HepG2 (cell line): ENCODE measurements around the gene SEL1L2. TPM values are rescaled to one million over a fixed set of nuclear protein-coding genes. Genes with fewer than 3 reads are reported as not detected.

ENCODE experiments used
- ATAC-seq: fragments of 200-7000 bp; cut with Tn5 transposase; 3 replicates; pipeline ENCODE4 v1.9.1; 2020; ENCODE audit warnings: mild to moderate bottlenecking, moderate library complexity
- BruUV-seq: library from RNA; stranded (reverse); fragments of 400-500 nt; replicated peaks from 2 replicates; lab custom pipeline; 2021; lab: Mats Ljungman, UMichigan
- CTCF ChIA-PET: fragments of 300-600 bp; formaldehyde crosslinking; extraction: SDS; loops from one replicate; lab custom pipeline; 2021; ENCODE audit warnings: low total read pairs, inconsistent platforms, low intra/inter-chr PET ratio; lab: Yijun Ruan, JAX
- POLR2A ChIA-PET: fragments of 350-600 bp; sonication (Branson Sonifier 250); formaldehyde crosslinking; loops from one replicate; lab custom pipeline; 2020; ENCODE audit warnings: antibody characterized with exemption, inconsistent platforms; lab: Yijun Ruan, JAX
- DNase-seq: peaks from one replicate; pipeline ENCODE4 v3.0.0-alpha.2; 2015; ENCODE audit warnings: low spot score
- FAIRE-seq: peaks from 3 replicates; lab custom pipeline; 2011; peaks lifted over from hg19 to GRCh38; lab: Jason Lieb, UNC
- H2AFZ ChIP-seq: one replicate; pipeline ENCODE4 v1.6.1; 2011; ENCODE audit warnings: low read length, inconsistent platforms
- H3K27ac ChIP-seq: fragments of 300-600 bp; 3 replicates; pipeline ENCODE4 v1.8.0; 2011; ENCODE audit warnings: mixed run types, mild to moderate bottlenecking, mixed read lengths, low read length, inconsistent platforms; ENCODE audit not compliant: insufficient read depth; ENCODE audit errors: extremely low read length
- H3K27me3 ChIP-seq, 2 experiments: fragments of 200-600 bp in 1 of 2; 2 replicates in 1 of 2; 3 replicates in 1 of 2; pipeline versions ENCODE4 v1.6.0 to v1.8.0; 2011; ENCODE audit warnings: low read length in 2 of 2, mild to moderate bottlenecking in 2 of 2, moderate library complexity in 2 of 2, inconsistent platforms in 1 of 2; ENCODE audit not compliant: insufficient read depth in 2 of 2, control insufficient read depth in 1 of 2
- H3K36me3 ChIP-seq, 2 experiments: fragments of 200-600 bp in 1 of 2; replicated peaks in 1 of 2; 2 replicates in 1 of 2; 3 replicates in 1 of 2; pipeline versions ENCODE4 v1.5.1 to v1.8.0; 2011; ENCODE audit warnings: low read length in 2 of 2, inconsistent platforms in 1 of 2; ENCODE audit not compliant: insufficient read depth in 2 of 2, control insufficient read depth in 1 of 2
- H3K4me1 ChIP-seq: 2 replicates; pipeline ENCODE4 v1.5.1; 2012; ENCODE audit warnings: low read length, inconsistent platforms; ENCODE audit not compliant: insufficient read depth
- H3K4me2 ChIP-seq: 2 replicates; pipeline ENCODE4 v1.6.0; 2011; ENCODE audit warnings: low read depth, low read length, inconsistent platforms
- H3K4me3 ChIP-seq, 3 experiments: fragments of 200-600 bp in 1 of 3; sonication (generic), shearing (Covaris generic) in 1 of 3; replicated peaks in 1 of 3; 2 replicates each; pipeline ENCODE4 v1.5.1; 2011 to 2016; ENCODE audit warnings: low read length in 3 of 3, inconsistent platforms in 2 of 3, low read depth in 2 of 3, mild to moderate bottlenecking in 2 of 3, control low read depth in 1 of 3, mixed read lengths in 1 of 3; ENCODE audit not compliant: insufficient read depth in 1 of 3
- H3K79me2 ChIP-seq: one replicate; pipeline ENCODE4 v1.6.1; 2011; ENCODE audit warnings: low read length, inconsistent platforms; ENCODE audit not compliant: insufficient read depth
- H3K9ac ChIP-seq: 2 replicates; pipeline ENCODE4 v1.6.0; 2011; ENCODE audit warnings: mild to moderate bottlenecking, low read depth, low read length, inconsistent platforms; ENCODE audit not compliant: insufficient read depth
- H3K9me3 ChIP-seq: 2 replicates; pipeline ENCODE4 v1.5.1; 2012; ENCODE audit warnings: mild to moderate bottlenecking, low read length
- H4K20me1 ChIP-seq: 2 replicates; pipeline ENCODE4 v1.6.0; 2011; ENCODE audit warnings: inconsistent platforms, mild to moderate bottlenecking, low read length, moderate library complexity; ENCODE audit not compliant: insufficient read depth
- GATA4 ChIP-seq: sonication (generic); IDR thresholded peaks from 2 replicates; pipeline ENCODE4 v1.6.1; 2016; ENCODE audit warnings: antibody characterized with exemption, low read depth, borderline replicate concordance
- MAX ChIP-seq: IDR thresholded peaks from 2 replicates; pipeline ENCODE4 v1.6.1; 2012; ENCODE audit warnings: inconsistent platforms
- NCOA1 ChIP-seq: sonication (generic); formaldehyde crosslinking; IDR thresholded peaks from 2 replicates; pipeline ENCODE4 v1.9.0; 2021; ENCODE audit warnings: missing genetic modification reagents
- ONECUT2 ChIP-seq: sonication (generic); formaldehyde crosslinking; IDR thresholded peaks from 2 replicates; pipeline ENCODE4 v1.4.0; 2020; ENCODE audit warnings: missing genetic modification reagents
- PRMT3 ChIP-seq: sonication (generic); formaldehyde crosslinking; IDR thresholded peaks from 2 replicates; pipeline ENCODE4 v1.8.1; 2022; ENCODE audit warnings: low read depth, mild to moderate bottlenecking, moderate library complexity, missing genetic modification reagents, borderline replicate concordance
- SP140L ChIP-seq: sonication (generic); formaldehyde crosslinking; IDR thresholded peaks from 2 replicates; pipeline ENCODE4 v1.4.0; 2020; ENCODE audit warnings: missing genetic modification reagents, borderline replicate concordance
- TBP ChIP-seq: sonication (generic); formaldehyde crosslinking; IDR thresholded peaks from 2 replicates; pipeline ENCODE4 v1.5.0; 2020; ENCODE audit warnings: missing genetic modification reagents
- TRIM24 ChIP-seq: sonication (generic); formaldehyde crosslinking; IDR thresholded peaks from 2 replicates; pipeline ENCODE4 v1.8.0; 2022; ENCODE audit warnings: mild to moderate bottlenecking, missing genetic modification reagents
- YY1 ChIP-seq: IDR thresholded peaks from 2 replicates; pipeline ENCODE4 v1.6.1; 2011; ENCODE audit warnings: low read length, low read depth, moderate library complexity, mild to moderate bottlenecking; ENCODE audit not compliant: insufficient read depth, insufficient replicate concordance
- ZBTB39 ChIP-seq: sonication (generic); formaldehyde crosslinking; IDR thresholded peaks from 2 replicates; pipeline ENCODE4 v1.5.0; 2020; ENCODE audit warnings: missing genetic modification reagents
- ZNF260 ChIP-seq: sonication (generic); formaldehyde crosslinking; IDR thresholded peaks from 2 replicates; pipeline ENCODE4 v1.4.0; 2020; ENCODE audit warnings: missing genetic modification reagents, low read depth, mild to moderate bottlenecking, borderline replicate concordance
- ZNF543 ChIP-seq: sonication (generic); formaldehyde crosslinking; IDR thresholded peaks from 2 replicates; pipeline ENCODE4 v1.4.0; 2020; ENCODE audit warnings: mild to moderate bottlenecking, missing genetic modification reagents
- ZNF615 ChIP-seq: sonication (generic); formaldehyde crosslinking; IDR thresholded peaks from 2 replicates; pipeline ENCODE4 v1.5.0; 2020; ENCODE audit warnings: mild to moderate bottlenecking, missing genetic modification reagents, borderline replicate concordance
- WGBS: methylation state at CpG from one replicate; pipeline ENCODE4 v1.1.6; 2017; ENCODE audit warnings: low lambda C conversion rate; 5-methylcytosine and 5-hydroxymethylcytosine counted together
- in situ Hi-C: cut with HindIII; loops from 2 replicates; pipeline ENCODE4 v1.10.0; 2017; ENCODE audit warnings: low pct_unique_long_range_greater_than_20kb; ENCODE audit not compliant: extremely low pct_ligation_motif_present
- intact Hi-C: fragments of 100-400 bp; cut with micrococcal nuclease; formaldehyde crosslinking; loops from one replicate; pipeline ENCODE4 v1.10.0; 2022; ENCODE audit not compliant: unreplicated experiment
- polyA plus RNA-seq, 8 experiments: library from polyadenylated mRNA; depleted of rRNA in 3 of 8; stranded (reverse) in 7 of 8; unstranded in 1 of 8; fragments of >200 nt; fragmentation: Illumina TruSeq in 4 of 8; extraction: Trizol in 4 of 8; gene quantifications; 2 replicates each; pipeline versions ENCODE4 v1.2.1 to v1.2.3, GENCODE V29; 2011 to 2016; ENCODE audit warnings: low read depth in 4 of 8, missing spikeins in 1 of 8, mixed read lengths in 1 of 8; ENCODE audit not compliant: insufficient read depth in 1 of 8
- total RNA-seq, 5 experiments: library from RNA; depleted of rRNA; stranded (reverse); fragments of >200 nt; fragmentation: Illumina TruSeq; extraction: Trizol; gene quantifications; 2 replicates each; pipeline ENCODE4 v1.2.3, GENCODE V29; 2016; ENCODE audit warnings: low read depth in 1 of 5
- TF ChIP-seq, protein P1 (sequence below): sonication (generic); formaldehyde crosslinking; IDR thresholded peaks from 2 replicates; pipeline ENCODE4 v1.4.0; 2020; ENCODE audit warnings: missing genetic modification reagents
- TF ChIP-seq, protein P2 (sequence below): sonication (generic); formaldehyde crosslinking; conservative IDR thresholded peaks from 2 replicates; pipeline ENCODE4 v1.8.0; 2022; ENCODE audit warnings: missing genetic modification reagents

The SEL1L2 gene
- total and polyA plus RNA-seq, 2 of the 13 experiments (the other 11 are each of a cell fraction or from before 2014, with no cell fraction given) = not detected

DNA sequence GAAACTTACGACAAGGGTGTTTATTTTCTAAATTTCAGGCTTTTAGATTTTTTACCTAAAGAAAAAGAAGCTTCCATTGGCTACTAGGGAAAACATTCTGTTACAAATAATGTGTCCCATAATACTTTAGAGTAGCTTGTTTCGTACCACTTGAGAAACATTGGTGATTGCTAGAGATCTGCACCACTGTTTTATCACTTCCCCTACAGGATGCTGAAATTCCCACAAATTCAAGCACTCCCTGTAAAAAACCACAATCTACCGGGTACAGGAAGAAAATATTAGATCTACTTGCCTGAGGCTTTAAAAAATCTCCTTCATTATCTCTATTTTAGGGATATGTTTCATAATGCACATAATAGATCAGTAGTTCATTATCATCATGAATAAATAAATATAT is 29.9 kb downstream of the SEL1L2 start:
- in situ Hi-C loops = no loop called here
- no peak for DNase-seq
- ATAC-seq = no peak
- CTCF ChIA-PET = no interaction called here
- H3K27ac ChIP-seq = no peak overlapping the region
- H3K4me1 ChIP-seq = no peaks in the 10 kb centered on the region
- TF ChIP-seq SP140L (CRISPR knock-in tag) (no peak), ZNF615 (CRISPR knock-in tag) (no peak), MAX (no peak), TBP (CRISPR knock-in tag) (no peak), ZNF543 (CRISPR knock-in tag) (no peak), GATA4 (no peak), ONECUT2 (CRISPR knock-in tag) (no peak), PRMT3 (no peak), ZBTB39 (CRISPR knock-in tag) (no peak), NCOA1 (CRISPR knock-in tag) (no peak), TRIM24 (CRISPR knock-in tag) (no peak), ZNF260 (CRISPR knock-in tag) (no peak), YY1 (no peak)
- TF ChIP-seq, protein P1, sequence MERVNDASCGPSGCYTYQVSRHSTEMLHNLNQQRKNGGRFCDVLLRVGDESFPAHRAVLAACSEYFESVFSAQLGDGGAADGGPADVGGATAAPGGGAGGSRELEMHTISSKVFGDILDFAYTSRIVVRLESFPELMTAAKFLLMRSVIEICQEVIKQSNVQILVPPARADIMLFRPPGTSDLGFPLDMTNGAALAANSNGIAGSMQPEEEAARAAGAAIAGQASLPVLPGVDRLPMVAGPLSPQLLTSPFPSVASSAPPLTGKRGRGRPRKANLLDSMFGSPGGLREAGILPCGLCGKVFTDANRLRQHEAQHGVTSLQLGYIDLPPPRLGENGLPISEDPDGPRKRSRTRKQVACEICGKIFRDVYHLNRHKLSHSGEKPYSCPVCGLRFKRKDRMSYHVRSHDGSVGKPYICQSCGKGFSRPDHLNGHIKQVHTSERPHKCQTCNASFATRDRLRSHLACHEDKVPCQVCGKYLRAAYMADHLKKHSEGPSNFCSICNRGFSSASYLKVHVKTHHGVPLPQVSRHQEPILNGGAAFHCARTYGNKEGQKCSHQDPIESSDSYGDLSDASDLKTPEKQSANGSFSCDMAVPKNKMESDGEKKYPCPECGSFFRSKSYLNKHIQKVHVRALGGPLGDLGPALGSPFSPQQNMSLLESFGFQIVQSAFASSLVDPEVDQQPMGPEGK (CRISPR knock-in tag) = no peak
- TF ChIP-seq, protein P2, sequence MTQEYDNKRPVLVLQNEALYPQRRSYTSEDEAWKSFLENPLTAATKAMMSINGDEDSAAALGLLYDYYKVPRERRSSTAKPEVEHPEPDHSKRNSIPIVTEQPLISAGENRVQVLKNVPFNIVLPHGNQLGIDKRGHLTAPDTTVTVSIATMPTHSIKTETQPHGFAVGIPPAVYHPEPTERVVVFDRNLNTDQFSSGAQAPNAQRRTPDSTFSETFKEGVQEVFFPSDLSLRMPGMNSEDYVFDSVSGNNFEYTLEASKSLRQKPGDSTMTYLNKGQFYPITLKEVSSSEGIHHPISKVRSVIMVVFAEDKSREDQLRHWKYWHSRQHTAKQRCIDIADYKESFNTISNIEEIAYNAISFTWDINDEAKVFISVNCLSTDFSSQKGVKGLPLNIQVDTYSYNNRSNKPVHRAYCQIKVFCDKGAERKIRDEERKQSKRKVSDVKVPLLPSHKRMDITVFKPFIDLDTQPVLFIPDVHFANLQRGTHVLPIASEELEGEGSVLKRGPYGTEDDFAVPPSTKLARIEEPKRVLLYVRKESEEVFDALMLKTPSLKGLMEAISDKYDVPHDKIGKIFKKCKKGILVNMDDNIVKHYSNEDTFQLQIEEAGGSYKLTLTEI (CRISPR knock-in tag) = no peak
- H3K9ac ChIP-seq = no peak overlapping the region
- POLR2A ChIA-PET = no interaction called here
- intact Hi-C loops = no loop called here
- H3K79me2 ChIP-seq = no peaks in the 10 kb centered on the region
- no peaks in the 10 kb centered on the region for H3K36me3 ChIP-seq
- FAIRE-seq = no peak
- BruUV-seq = no TSS peak
- no peak overlapping the region for H3K4me2 ChIP-seq
- H3K27me3 ChIP-seq = peaks cover 0 to 5% of the 10 kb centered on the region in 2 experiments; a peak in 3 of 5 replicates
- H4K20me1 ChIP-seq = no peaks in the 10 kb centered on the region
- H3K9me3 ChIP-seq = no peaks in the 10 kb centered on the region
- 3% methylated on average over 3 of the region's 3 CpGs for WGBS
- no peak overlapping the region for H2AFZ ChIP-seq
- no peak overlapping the region for H3K4me3 ChIP-seq
